ENCODE measurements around the gene ZBTB20. TPM values are rescaled to one million over a fixed set of nuclear protein-coding genes. Genes with fewer than 3 reads are reported as not detected.

ZBTB20 gene
- total and polyA plus RNA-seq, 5 donors from 2014 or later: 10.1 to 58.2 (median 13.2) TPM

GRCh38 chr3:115071601-115072000, 75.5 kb downstream of the ZBTB20 start:
- H3K9me3 Mint-ChIP-seq: peaks cover 0 to 2% (median 0%) of the 10 kb centered on the region in 7 donors
- Histone ChIP-seq H3K36me3 (ENCODE audit: control insufficient read depth, insufficient read depth, low read length) (peaks cover 1% of the 10 kb centered on the region), H3K27me3 (ENCODE audit: control insufficient read depth, insufficient read depth, low read length) (no peaks in the 10 kb centered on the region), H3K4me1 (ENCODE audit: control insufficient read depth, insufficient read depth, low read length, poor library complexity, severe bottlenecking) (peaks cover 5% of the 10 kb centered on the region), H3K9me3 (ENCODE audit: control insufficient read depth in 2 of 2, low read length in 2 of 2) (no peaks in the 10 kb centered on the region), H3K27ac (ENCODE audit: insufficient read depth, low read length, poor library complexity, severe bottlenecking) (no peak overlapping the region), H3K4me3 (ENCODE audit: low read depth, low read length) (no peak overlapping the region)
- H3K27me3 Mint-ChIP-seq: no peaks in the 10 kb centered on the region
- peaks cover 25% of the 10 kb centered on the region for H3K36me3 Mint-ChIP-seq
- DNase-seq: no peak
- no peak overlapping the region for H3K27ac Mint-ChIP-seq
- no peak for ATAC-seq (ENCODE audit: low read depth in 2 of 2)
- H3K4me3 Mint-ChIP-seq: no peak overlapping the region
- H3K4me1 Mint-ChIP-seq: peaks cover 23 to 44% (median 33%) of the 10 kb centered on the region in 4 donors

DNA sequence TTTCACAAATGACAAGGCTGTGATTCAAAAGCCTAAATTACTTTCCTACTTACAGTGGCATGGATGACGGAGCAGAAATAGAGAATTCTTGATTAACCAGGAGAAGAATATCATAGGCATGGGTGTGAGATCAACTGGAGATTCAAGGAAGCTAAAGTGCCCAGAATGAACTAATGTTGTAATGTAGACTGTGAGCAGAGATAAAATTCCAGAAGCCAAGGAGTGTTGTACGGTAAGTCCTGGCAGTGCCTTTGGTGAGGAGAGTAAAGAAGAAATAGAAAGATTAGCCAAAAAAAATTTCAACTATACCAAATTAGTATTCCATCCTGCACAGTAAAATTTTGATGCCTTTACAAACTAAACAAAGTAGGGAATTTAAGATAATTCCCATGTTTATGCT, 75.9 kb downstream of the ZBTB20 start:
- ATAC-seq (ENCODE audit: low read depth in 2 of 2): no peak
- H3K4me1 Mint-ChIP-seq: peaks cover 26 to 44% (median 35%) of the 10 kb centered on the region in 4 donors

DNA sequence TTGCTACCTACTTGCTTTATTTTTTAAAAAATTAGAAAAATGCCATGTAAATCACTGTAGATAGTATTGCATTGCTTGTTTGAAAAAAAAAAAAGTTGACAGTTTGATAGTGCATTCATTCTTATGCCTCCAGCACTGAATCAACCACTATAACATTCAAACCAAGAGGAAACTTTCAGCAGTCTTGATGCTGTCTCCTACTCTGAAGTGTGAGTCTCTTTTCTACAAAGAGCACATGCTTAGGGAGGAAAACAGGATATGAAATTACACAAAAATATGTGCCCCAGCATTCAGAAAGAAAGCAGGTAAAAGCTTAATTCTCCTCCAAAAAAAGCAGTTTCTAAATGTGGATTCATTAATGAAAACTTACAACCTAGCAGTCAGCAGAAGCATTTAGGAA, 78.3 kb downstream of the ZBTB20 start:
- no peak overlapping the region for H3K4me3 Mint-ChIP-seq

More for the DNA sequence above, 75.9 kb downstream of the ZBTB20 start:
- H3K27me3 Mint-ChIP-seq: no peaks in the 10 kb centered on the region
- peaks cover 0 to 2% (median 0%) of the 10 kb centered on the region in 7 donors for H3K9me3 Mint-ChIP-seq
- H3K27ac ChIP-seq (ENCODE audit: insufficient read depth, low read length, poor library complexity, severe bottlenecking): no peak overlapping the region
- H3K36me3 ChIP-seq (ENCODE audit: control insufficient read depth, insufficient read depth, low read length): no peaks in the 10 kb centered on the region
- H3K36me3 Mint-ChIP-seq: peaks cover 26% of the 10 kb centered on the region
- H3K27me3 ChIP-seq (ENCODE audit: control insufficient read depth, insufficient read depth, low read length): no peaks in the 10 kb centered on the region
- H3K4me3 Mint-ChIP-seq: no peak overlapping the region
- H3K9me3 ChIP-seq (ENCODE audit: control insufficient read depth in 2 of 2, low read length in 2 of 2): no peaks in the 10 kb centered on the region
- no peak overlapping the region for H3K4me3 ChIP-seq (ENCODE audit: low read depth, low read length)
- H3K27ac Mint-ChIP-seq: no peak overlapping the region
- peaks cover 5% of the 10 kb centered on the region for H3K4me1 ChIP-seq (ENCODE audit: control insufficient read depth, insufficient read depth, low read length, poor library complexity, severe bottlenecking)
- no peak for DNase-seq

GRCh38 chr3:115062412-115062956, 84.6 kb downstream of the ZBTB20 start:
- Mint-ChIP-seq H3K36me3 (peaks cover 17% of the 10 kb centered on the region), H3K4me3 (no peak overlapping the region), H3K4me1 (peaks cover 0 to 20% (median 11%) of the 10 kb centered on the region in 4 donors), H3K27ac (no peak overlapping the region), H3K27me3 (no peaks in the 10 kb centered on the region), H3K9me3 (peaks cover 0 to 1% (median 0%) of the 10 kb centered on the region in 7 donors)
- Histone ChIP-seq H3K27ac (ENCODE audit: insufficient read depth, low read length, poor library complexity, severe bottlenecking) (no peak overlapping the region), H3K9me3 (ENCODE audit: control insufficient read depth in 2 of 2, low read length in 2 of 2) (no peaks in the 10 kb centered on the region), H3K27me3 (ENCODE audit: control insufficient read depth, insufficient read depth, low read length) (no peaks in the 10 kb centered on the region), H3K4me1 (ENCODE audit: control insufficient read depth, insufficient read depth, low read length, poor library complexity, severe bottlenecking) (no peaks in the 10 kb centered on the region), H3K4me3 (ENCODE audit: low read depth, low read length) (no peak overlapping the region), H3K36me3 (ENCODE audit: control insufficient read depth, insufficient read depth, low read length) (no peaks in the 10 kb centered on the region)
- ATAC-seq (ENCODE audit: low read depth in 2 of 2): no peak
- DNase-seq: no peak

More for the DNA sequence above, 78.3 kb downstream of the ZBTB20 start:
- H3K27me3 Mint-ChIP-seq: no peaks in the 10 kb centered on the region
- Histone ChIP-seq H3K9me3 (ENCODE audit: control insufficient read depth in 2 of 2, low read length in 2 of 2) (no peaks in the 10 kb centered on the region), H3K27ac (ENCODE audit: insufficient read depth, low read length, poor library complexity, severe bottlenecking) (no peak overlapping the region), H3K27me3 (ENCODE audit: control insufficient read depth, insufficient read depth, low read length) (no peaks in the 10 kb centered on the region), H3K36me3 (ENCODE audit: control insufficient read depth, insufficient read depth, low read length) (no peaks in the 10 kb centered on the region), H3K4me1 (ENCODE audit: control insufficient read depth, insufficient read depth, low read length, poor library complexity, severe bottlenecking) (peaks cover 5% of the 10 kb centered on the region), H3K4me3 (ENCODE audit: low read depth, low read length) (peak overlapping the region; percentile 11)
- no peak overlapping the region for H3K27ac Mint-ChIP-seq
- DNase-seq (peak in 1 of 3 donors; percentile 8), ATAC-seq (ENCODE audit: low read depth in 2 of 2) (no peak)
- peaks cover 19 to 37% (median 27%) of the 10 kb centered on the region in 4 donors for H3K4me1 Mint-ChIP-seq
- peaks cover 35% of the 10 kb centered on the region for H3K36me3 Mint-ChIP-seq
- H3K9me3 Mint-ChIP-seq: no peaks in the 10 kb centered on the region

DNA sequence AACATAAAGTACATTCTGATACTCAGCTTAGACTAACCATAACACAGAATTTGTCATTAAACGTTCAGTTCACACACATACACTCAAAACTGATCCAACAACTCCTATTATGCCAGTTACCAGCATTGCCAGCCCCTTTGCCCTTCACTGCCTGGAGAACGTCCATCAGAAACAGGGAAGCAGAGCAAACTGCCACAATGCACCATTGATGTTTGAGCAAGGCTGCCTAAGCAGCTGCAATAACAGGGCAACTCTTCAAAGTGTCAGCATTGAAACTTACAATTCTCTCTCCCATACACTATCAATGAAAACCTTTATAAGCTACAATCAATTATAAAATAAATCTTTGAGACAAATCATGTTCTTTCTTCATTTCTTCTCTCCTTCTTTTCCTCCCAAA, 85.1 kb downstream of the ZBTB20 start:
- Histone ChIP-seq H3K27me3 (ENCODE audit: control insufficient read depth, insufficient read depth, low read length) (no peaks in the 10 kb centered on the region), H3K9me3 (ENCODE audit: control insufficient read depth in 2 of 2, low read length in 2 of 2) (no peaks in the 10 kb centered on the region), H3K4me1 (ENCODE audit: control insufficient read depth, insufficient read depth, low read length, poor library complexity, severe bottlenecking) (no peaks in the 10 kb centered on the region), H3K36me3 (ENCODE audit: control insufficient read depth, insufficient read depth, low read length) (no peaks in the 10 kb centered on the region), H3K4me3 (ENCODE audit: low read depth, low read length) (no peak overlapping the region), H3K27ac (ENCODE audit: insufficient read depth, low read length, poor library complexity, severe bottlenecking) (no peak overlapping the region)
- H3K36me3 Mint-ChIP-seq: peaks cover 16% of the 10 kb centered on the region
- no peaks in the 10 kb centered on the region for H3K27me3 Mint-ChIP-seq
- DNase-seq (no peak), ATAC-seq (ENCODE audit: low read depth in 2 of 2) (no peak)
- H3K27ac Mint-ChIP-seq: no peak overlapping the region
- H3K9me3 Mint-ChIP-seq: peaks cover 0 to 1% (median 0%) of the 10 kb centered on the region in 7 donors
- peaks cover 0 to 20% (median 11%) of the 10 kb centered on the region in 4 donors for H3K4me1 Mint-ChIP-seq
- no peak overlapping the region for H3K4me3 Mint-ChIP-seq

- Histone ChIP-seq H3K4me1 (ENCODE audit: control insufficient read depth, insufficient read depth, low read length, poor library complexity, severe bottlenecking) (no peaks in the 10 kb centered on the region), H3K4me3 (ENCODE audit: low read depth, low read length) (no peak overlapping the region), H3K9me3 (ENCODE audit: control insufficient read depth in 2 of 2, low read length in 2 of 2) (no peaks in the 10 kb centered on the region), H3K27ac (ENCODE audit: insufficient read depth, low read length, poor library complexity, severe bottlenecking) (no peak overlapping the region), H3K27me3 (ENCODE audit: control insufficient read depth, insufficient read depth, low read length) (no peaks in the 10 kb centered on the region), H3K36me3 (ENCODE audit: control insufficient read depth, insufficient read depth, low read length) (no peaks in the 10 kb centered on the region)
- DNase-seq (no peak), ATAC-seq (ENCODE audit: low read depth in 2 of 2) (no peak)
- no peaks in the 10 kb centered on the region for H3K9me3 Mint-ChIP-seq
- peaks cover 4 to 13% (median 6%) of the 10 kb centered on the region in 4 donors for H3K4me1 Mint-ChIP-seq
- H3K27ac Mint-ChIP-seq: peak overlapping the region in 1 of 3 donors; percentile 66
- H3K27me3 Mint-ChIP-seq: no peaks in the 10 kb centered on the region
- H3K36me3 Mint-ChIP-seq: peaks cover 9% of the 10 kb centered on the region
- H3K4me3 Mint-ChIP-seq: no peak overlapping the region
Measured at GRCh38 chr3:115052906-115053305, 94.2 kb downstream of the ZBTB20 start.

- Histone ChIP-seq H3K27ac (ENCODE audit: insufficient read depth, low read length, poor library complexity, severe bottlenecking) (no peak overlapping the region), H3K9me3 (ENCODE audit: control insufficient read depth in 2 of 2, low read length in 2 of 2) (no peaks in the 10 kb centered on the region), H3K4me1 (ENCODE audit: control insufficient read depth, insufficient read depth, low read length, poor library complexity, severe bottlenecking) (no peaks in the 10 kb centered on the region), H3K27me3 (ENCODE audit: control insufficient read depth, insufficient read depth, low read length) (no peaks in the 10 kb centered on the region), H3K4me3 (ENCODE audit: low read depth, low read length) (no peak overlapping the region), H3K36me3 (ENCODE audit: control insufficient read depth, insufficient read depth, low read length) (no peaks in the 10 kb centered on the region)
- Mint-ChIP-seq H3K4me3 (no peak overlapping the region), H3K9me3 (no peaks in the 10 kb centered on the region), H3K27me3 (no peaks in the 10 kb centered on the region), H3K27ac (peak overlapping the region in 1 of 3 donors; percentile 4), H3K36me3 (peaks cover 7% of the 10 kb centered on the region), H3K4me1 (peaks cover 0 to 10% (median 8%) of the 10 kb centered on the region in 4 donors)
- ATAC-seq (ENCODE audit: low read depth in 2 of 2) (no peak), DNase-seq (no peak)
Measured at GRCh38 chr3:115042351-115042750, 104.7 kb downstream of the ZBTB20 start.

- Mint-ChIP-seq H3K9me3 (no peaks in the 10 kb centered on the region), H3K4me1 (peaks cover 0 to 10% (median 6%) of the 10 kb centered on the region in 4 donors), H3K27me3 (no peaks in the 10 kb centered on the region), H3K27ac (no peak overlapping the region), H3K36me3 (peaks cover 6% of the 10 kb centered on the region), H3K4me3 (no peak overlapping the region)
- no peaks in the 10 kb centered on the region for H3K36me3 ChIP-seq (ENCODE audit: control insufficient read depth, insufficient read depth, low read length)
- H3K27me3 ChIP-seq (ENCODE audit: control insufficient read depth, insufficient read depth, low read length): no peaks in the 10 kb centered on the region
- H3K4me1 ChIP-seq (ENCODE audit: control insufficient read depth, insufficient read depth, low read length, poor library complexity, severe bottlenecking): no peaks in the 10 kb centered on the region
- H3K9me3 ChIP-seq (ENCODE audit: control insufficient read depth in 2 of 2, low read length in 2 of 2): no peaks in the 10 kb centered on the region
- H3K4me3 ChIP-seq (ENCODE audit: low read depth, low read length): no peak overlapping the region
- no peak for ATAC-seq (ENCODE audit: low read depth in 2 of 2)
- H3K27ac ChIP-seq (ENCODE audit: insufficient read depth, low read length, poor library complexity, severe bottlenecking): no peak overlapping the region
- DNase-seq: peak; percentile 2 to 51 (median 32)
Measured at GRCh38 chr3:115040673-115041286, 106.3 kb downstream of the ZBTB20 start.

Data from CD4-positive, CD25-positive, alpha-beta regulatory T cell (primary cell).